Rectal smooth muscle tissue (tissue), 1 donor: Measurements from ENCODE around the gene MYH13.

Experiments used
- H3K27ac ChIP-seq: one replicate; pipeline ENCODE4 v1.7.0; 2013; ENCODE audit warnings: low read depth, low read length, inconsistent platforms
- H3K27me3 ChIP-seq: one replicate; pipeline ENCODE4 v1.7.0; 2013; ENCODE audit warnings: low read length; ENCODE audit not compliant: control insufficient read depth, insufficient read depth
- H3K36me3 ChIP-seq: one replicate; pipeline ENCODE4 v1.7.0; 2013; ENCODE audit warnings: low read length; ENCODE audit not compliant: control insufficient read depth, insufficient read depth
- H3K4me1 ChIP-seq: one replicate; pipeline ENCODE4 v1.7.0; 2013; ENCODE audit warnings: low read length; ENCODE audit not compliant: control insufficient read depth, insufficient read depth
- H3K4me3 ChIP-seq: one replicate; pipeline ENCODE4 v1.7.0; 2013; ENCODE audit warnings: low read length
- H3K9ac ChIP-seq: one replicate; pipeline ENCODE4 v1.7.0; 2013; ENCODE audit warnings: low read length

Gene MYH13

DNA sequence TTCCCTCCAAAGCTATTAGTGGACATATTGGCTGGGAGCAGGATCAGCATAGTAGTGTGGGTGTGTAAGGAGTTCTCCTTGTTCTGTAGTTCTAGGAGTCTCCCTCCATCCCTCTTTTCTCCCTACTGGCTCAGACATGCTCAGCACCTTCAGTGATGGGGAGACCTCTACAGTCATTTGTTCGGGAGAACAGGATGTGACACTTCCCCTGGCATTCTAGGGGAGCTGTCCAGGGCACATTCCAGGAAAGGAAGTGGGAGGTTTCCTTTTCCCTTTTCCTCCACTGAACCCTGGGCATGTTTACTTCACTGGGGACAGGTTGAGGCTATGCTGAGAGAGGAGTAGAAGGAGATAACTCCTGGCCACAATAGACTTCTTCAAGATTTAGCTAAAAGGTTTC, 86.5 kb downstream of the MYH13 start:
- no peaks in the 10 kb centered on the region for H3K4me1 ChIP-seq
- H3K9ac ChIP-seq = no peak overlapping the region
- no peaks in the 10 kb centered on the region for H3K27me3 ChIP-seq
- H3K27ac ChIP-seq = no peak overlapping the region
- no peak overlapping the region for H3K4me3 ChIP-seq
- no peaks in the 10 kb centered on the region for H3K36me3 ChIP-seq

DNA sequence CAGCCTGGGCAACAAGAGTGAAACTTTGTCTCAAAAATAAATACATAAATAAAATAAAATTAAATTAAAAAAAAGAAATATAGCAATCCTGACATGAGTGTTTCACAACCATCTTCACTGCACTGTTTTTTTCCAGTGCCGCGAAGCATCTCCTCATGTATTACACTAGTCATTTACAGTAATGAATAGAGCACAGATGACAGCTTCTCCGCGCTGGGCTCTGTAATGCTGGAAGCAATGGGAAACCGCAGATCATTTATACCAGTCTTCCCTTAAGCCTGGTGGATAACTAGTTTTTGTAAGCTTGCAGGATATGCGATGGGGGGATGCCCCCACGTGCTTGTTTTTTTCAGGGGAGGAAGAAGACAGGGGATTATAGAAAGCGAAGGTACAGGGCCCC, 86.9 kb downstream of the MYH13 start:
- Histone ChIP-seq H3K27me3 (no peaks in the 10 kb centered on the region), H3K4me1 (no peaks in the 10 kb centered on the region), H3K9ac (no peak overlapping the region), H3K27ac (no peak overlapping the region), H3K4me3 (no peak overlapping the region), H3K36me3 (no peaks in the 10 kb centered on the region)

DNA sequence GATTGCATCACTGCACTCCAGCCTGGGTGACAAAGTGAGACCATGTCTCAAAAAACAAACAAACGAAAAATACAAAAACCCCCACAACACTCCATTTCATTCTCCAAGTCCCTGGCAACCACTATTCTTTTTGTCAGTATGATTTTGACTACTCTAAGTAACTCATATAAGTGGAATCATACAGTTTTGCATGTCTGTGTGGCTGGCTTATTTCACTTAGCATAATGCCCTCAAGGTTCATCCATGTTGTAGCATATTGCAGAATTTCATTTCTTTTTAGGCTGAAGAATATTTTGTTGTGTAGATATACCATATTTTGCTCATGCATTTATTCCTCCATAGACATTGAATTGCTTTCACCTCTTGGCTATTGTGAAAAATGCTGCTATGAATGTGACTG, 92.7 kb downstream of the MYH13 start:
- no peak overlapping the region for H3K4me3 ChIP-seq
- H3K36me3 ChIP-seq = no peaks in the 10 kb centered on the region
- no peaks in the 10 kb centered on the region for H3K27me3 ChIP-seq
- H3K27ac ChIP-seq = no peak overlapping the region
- no peak overlapping the region for H3K9ac ChIP-seq
- no peaks in the 10 kb centered on the region for H3K4me1 ChIP-seq

DNA sequence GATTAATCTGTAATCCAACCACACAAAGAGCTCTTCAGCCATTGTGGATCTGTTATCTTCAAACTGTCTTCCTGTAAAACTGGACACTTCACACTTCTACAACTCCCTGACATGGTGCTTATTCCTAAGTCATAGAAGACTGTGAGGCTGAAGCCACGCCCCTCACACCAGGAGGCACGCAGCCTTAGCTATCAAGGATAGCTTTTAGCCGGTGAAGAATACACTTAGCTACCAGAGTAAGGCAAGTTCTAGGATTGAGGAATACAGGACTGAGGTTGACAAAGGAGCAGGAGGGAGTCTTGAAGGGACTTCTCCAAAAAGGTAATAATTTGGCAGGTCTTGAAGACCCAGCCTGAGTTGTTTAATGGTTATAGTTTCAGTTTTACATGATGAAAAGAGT, 94.6 kb downstream of the MYH13 start:
- no peak overlapping the region for H3K4me3 ChIP-seq
- H3K9ac ChIP-seq = no peak overlapping the region
- H3K36me3 ChIP-seq = no peaks in the 10 kb centered on the region
- no peak overlapping the region for H3K27ac ChIP-seq
- no peaks in the 10 kb centered on the region for H3K27me3 ChIP-seq
- no peaks in the 10 kb centered on the region for H3K4me1 ChIP-seq

DNA sequence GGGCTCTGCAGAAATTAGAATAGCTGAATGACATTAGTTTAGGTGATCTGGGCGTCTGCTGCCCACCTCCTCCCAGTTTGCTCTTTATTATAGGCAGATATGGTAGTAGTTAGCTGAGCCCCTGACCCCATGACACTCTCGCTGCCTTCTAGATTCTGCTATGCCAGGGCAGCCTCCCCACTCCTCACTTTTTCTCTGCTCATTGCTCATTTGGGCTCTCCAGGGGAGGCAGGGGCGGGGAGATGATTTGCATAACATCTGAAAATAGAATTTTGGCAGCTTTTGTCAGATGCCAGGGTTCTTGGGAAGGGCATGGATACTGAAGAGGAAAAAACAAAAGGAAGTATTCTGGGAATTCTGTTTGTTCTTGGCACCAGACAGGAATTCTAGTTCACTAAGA, 96.4 kb downstream of the MYH13 start:
- Histone ChIP-seq H3K36me3 (no peaks in the 10 kb centered on the region), H3K4me3 (no peak overlapping the region), H3K27me3 (no peaks in the 10 kb centered on the region), H3K9ac (no peak overlapping the region), H3K27ac (no peak overlapping the region), H3K4me1 (no peaks in the 10 kb centered on the region)

DNA sequence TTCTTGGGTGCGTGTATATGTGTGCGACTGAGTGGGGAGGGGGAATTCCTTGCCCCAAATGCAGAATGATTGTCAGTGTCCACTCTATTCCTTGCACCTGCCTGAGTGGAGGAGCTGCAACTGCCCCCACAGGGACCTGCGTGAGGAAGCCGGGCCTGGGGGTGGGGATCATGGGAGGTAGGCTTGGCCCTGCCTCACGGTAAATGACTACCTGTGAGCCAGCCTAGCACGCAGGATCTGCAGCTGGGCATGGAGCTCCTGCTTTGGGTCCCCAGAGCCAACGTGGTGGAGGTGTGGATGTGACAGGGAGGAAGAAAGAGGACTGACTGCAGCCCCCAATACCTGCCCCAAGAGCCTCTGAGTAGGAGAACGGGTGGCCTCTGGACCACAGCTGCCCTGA, 97.4 kb downstream of the MYH13 start:
- H3K9ac ChIP-seq = no peak overlapping the region
- H3K4me3 ChIP-seq = no peak overlapping the region
- H3K36me3 ChIP-seq = no peaks in the 10 kb centered on the region
- H3K4me1 ChIP-seq = no peaks in the 10 kb centered on the region
- no peaks in the 10 kb centered on the region for H3K27me3 ChIP-seq
- H3K27ac ChIP-seq = no peak overlapping the region

DNA sequence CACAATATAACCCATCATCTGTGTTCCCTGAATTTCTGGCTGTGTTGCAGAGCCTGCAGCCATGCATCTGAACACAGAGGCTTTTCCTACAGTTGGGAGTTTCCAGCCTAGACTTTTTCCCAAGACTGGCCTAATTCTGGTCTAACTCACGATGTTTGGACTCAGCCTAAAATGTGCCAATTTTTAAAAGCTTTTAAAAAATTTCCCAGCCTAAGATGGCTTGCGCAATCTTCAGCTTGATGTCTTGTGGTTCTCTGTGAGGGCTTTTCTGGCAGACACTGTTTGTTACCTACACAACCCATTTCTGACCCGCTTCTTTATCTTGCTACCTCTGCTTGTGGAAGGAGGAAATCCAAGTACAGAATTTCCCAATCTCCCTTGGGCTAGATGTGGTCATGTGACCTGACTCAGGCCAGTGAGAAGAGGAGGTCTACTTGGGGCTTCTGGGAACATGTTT, 101.7 kb downstream of the MYH13 start:
- no peaks in the 10 kb centered on the region for H3K4me1 ChIP-seq
- H3K4me3 ChIP-seq = no peak overlapping the region
- no peaks in the 10 kb centered on the region for H3K27me3 ChIP-seq
- H3K27ac ChIP-seq = no peak overlapping the region
- H3K36me3 ChIP-seq = no peaks in the 10 kb centered on the region
- H3K9ac ChIP-seq = no peak overlapping the region

DNA sequence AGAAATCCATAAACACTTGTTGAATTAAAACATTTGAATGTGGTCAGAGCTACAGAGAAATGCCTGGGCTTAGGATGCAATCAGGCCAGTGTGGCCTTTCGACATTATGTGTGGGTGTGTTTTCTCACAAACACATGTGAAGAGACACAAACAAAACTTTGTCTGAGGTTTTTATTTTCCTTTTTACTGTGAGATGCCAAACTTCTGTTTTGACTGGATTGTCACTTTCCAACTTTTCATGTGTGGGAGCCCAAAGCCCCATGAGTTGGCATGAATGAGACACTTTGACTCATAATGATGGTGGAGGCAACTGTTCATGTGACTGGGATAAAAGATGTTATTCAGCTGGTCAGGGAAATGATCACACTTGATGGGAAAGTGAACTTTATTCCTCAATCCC, 102.5 kb downstream of the MYH13 start:
- Histone ChIP-seq H3K4me3 (no peak overlapping the region), H3K36me3 (no peaks in the 10 kb centered on the region), H3K27me3 (no peaks in the 10 kb centered on the region), H3K27ac (no peak overlapping the region), H3K4me1 (no peaks in the 10 kb centered on the region), H3K9ac (no peak overlapping the region)

DNA sequence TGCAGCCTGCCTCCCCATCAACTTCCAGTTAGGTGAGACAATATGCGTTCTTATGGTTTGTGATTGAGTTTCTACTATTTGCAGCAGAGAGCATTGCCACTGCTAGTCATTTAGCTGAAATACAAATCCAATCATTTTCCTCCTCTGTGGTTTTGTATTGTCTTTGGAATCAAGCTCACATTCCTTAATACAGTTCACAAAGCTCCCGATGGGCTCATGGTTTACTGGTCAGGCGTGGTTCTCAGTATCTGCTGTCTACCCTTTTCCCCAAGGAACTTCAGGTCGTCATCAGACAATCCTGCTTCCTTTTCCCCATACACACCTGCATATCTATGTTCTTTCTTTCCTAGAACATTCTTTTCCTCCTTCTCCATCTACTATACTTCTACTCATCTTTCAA, 104.8 kb downstream of the MYH13 start:
- H3K27me3 ChIP-seq = no peaks in the 10 kb centered on the region
- H3K9ac ChIP-seq = no peak overlapping the region
- no peaks in the 10 kb centered on the region for H3K36me3 ChIP-seq
- H3K4me1 ChIP-seq = no peaks in the 10 kb centered on the region
- H3K4me3 ChIP-seq = no peak overlapping the region
- H3K27ac ChIP-seq = no peak overlapping the region

DNA sequence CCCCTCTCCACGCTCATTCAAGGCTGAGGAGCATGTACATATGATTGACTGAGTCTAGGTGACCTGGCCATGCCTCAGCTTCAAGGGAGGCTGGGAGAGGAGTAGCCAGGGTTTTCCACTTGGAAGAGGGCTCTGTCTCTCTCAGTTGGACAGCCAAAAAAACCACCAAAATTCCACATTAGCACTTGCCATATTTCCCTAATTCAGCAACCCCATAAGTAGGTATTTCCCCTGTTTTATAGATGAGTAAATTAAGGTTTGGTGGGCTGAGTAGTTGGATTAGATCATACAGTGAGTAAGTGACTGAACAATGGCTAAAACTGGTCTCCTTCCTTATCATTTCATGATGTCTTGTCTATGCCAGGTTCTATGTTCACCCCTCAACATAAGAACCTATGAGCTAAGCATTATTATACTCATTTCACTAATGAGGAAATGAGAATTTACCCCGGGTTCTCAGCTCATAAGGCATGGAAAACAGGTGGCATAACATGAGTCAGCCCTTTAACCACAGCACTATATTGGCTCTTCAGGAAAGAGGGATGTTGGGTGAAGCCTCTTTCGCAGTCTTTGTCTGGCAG, 106.4 kb downstream of the MYH13 start:
- Histone ChIP-seq H3K36me3 (no peaks in the 10 kb centered on the region), H3K4me1 (no peaks in the 10 kb centered on the region), H3K27me3 (no peaks in the 10 kb centered on the region), H3K27ac (no peak overlapping the region), H3K4me3 (no peak overlapping the region), H3K9ac (no peak overlapping the region)

DNA sequence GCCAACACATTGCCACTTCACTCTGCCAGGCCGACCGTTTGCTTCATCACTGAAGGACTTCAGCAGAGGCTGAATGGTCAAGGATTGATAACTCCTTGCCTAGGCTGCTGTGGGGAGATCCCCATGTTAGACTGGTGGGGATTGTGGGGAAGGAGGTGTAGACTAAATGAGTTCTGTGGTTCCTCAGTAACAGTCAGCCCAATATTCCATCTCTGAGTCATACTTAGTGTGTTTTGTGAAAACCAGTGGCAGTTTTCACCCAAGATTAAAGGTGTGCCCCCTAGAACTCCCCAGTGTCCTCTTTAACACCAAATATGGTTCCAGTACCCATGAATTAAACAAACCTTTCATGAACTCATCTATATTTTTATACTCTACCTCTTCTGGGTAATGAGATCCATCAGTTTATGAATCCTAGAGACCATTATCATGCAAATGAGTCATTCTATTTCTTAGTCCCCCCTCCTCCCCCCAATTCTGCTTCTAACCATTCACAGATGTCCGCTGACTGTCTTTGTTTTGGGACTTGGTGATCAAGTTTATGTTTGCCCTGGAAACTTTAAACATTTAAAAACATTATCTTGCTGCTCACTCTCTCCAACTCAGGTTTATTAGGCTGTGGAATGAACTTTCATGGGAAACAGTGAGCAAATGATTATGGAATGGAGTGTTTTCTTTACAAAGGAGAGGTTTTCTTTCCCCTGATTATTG, 107.6 kb downstream of the MYH13 start:
- Histone ChIP-seq H3K4me1 (no peaks in the 10 kb centered on the region), H3K9ac (no peak overlapping the region), H3K27me3 (no peaks in the 10 kb centered on the region), H3K4me3 (no peak overlapping the region), H3K27ac (no peak overlapping the region), H3K36me3 (no peaks in the 10 kb centered on the region)

DNA sequence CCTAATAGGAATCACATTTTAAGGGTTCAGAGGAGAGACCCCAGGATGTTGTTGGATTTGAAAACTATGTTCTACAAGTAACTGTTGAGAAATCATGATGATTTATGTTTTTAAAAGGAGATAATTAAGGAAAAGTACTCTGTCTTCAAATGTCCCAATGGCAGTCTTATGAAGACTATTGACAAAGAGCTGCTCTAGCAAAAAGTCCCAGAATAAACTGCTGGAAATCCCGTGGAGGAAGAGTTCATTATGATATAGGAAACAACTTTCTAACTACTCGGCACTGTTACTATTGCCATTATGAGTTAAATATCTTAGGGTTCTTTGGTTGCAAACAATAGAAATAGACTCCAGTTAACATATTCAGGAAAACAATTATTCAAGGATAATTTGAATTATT, 108.8 kb downstream of the MYH13 start:
- Histone ChIP-seq H3K4me1 (no peaks in the 10 kb centered on the region), H3K4me3 (no peak overlapping the region), H3K27me3 (no peaks in the 10 kb centered on the region), H3K27ac (no peak overlapping the region), H3K36me3 (no peaks in the 10 kb centered on the region), H3K9ac (no peak overlapping the region)

DNA sequence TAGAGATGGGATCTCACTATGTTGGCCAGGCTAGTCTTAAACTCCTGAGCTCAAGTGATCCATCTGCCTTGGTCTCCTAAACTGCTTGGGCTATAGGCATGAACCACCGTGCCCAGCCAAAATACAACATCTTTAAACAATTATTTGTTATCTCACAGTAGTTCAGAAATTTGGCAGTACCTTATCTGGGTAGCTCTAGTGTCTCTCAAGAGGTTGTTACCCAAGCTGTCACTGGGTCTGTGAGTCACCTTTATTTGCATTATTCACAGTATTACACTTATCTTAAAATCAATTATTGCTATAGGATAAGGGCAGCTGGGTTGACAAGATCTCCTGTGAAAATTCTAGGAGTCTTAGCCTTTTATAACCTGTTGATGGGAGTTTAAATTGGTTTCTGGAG, 110.4 kb downstream of the MYH13 start:
- H3K27me3 ChIP-seq = no peaks in the 10 kb centered on the region
- H3K4me1 ChIP-seq = no peaks in the 10 kb centered on the region
- H3K9ac ChIP-seq = no peak overlapping the region
- no peak overlapping the region for H3K27ac ChIP-seq
- no peaks in the 10 kb centered on the region for H3K36me3 ChIP-seq
- no peak overlapping the region for H3K4me3 ChIP-seq
